Measurements from ENCODE around the gene E2F2.
A peak's percentile ranks its signal among the peaks of the same experiment; 100 is the strongest.

E2F2 gene

DNA sequence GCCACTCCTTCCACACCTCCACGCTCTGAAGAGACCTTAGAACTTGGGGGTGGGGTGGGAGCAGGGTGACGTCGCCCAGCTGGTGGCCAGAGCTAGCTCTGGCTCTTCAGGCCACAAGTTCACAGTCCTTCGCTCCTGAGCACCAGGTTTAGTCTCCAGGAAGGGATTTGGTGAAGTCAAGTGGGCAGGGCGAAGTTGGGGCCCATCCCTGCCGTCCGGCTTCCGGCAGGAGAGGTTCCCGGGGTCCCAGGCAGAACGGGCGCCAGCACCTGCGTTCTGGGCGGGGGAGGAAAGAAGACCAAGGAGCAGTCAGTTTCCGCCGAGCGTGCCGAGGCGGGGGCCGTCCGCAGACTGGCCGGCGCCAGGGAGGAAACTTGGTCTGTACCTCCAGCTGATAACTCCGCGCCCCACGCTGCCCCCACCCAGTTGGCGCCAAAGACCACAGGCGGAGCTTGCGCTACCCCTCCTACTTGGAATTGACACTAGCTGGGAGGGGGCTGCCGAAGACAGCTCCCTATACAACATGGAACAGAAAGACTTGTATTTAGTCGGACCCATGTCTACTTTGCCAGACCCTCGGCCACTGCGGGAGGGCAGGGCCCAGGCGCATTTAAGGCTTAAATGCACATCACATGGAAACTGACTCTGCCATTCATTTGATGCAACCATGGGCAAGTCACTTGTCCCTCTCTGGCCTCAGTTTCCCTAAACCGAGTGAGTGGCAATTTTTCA, 27.3 kb upstream of the E2F2 start:
- H3K4me1 Mint-ChIP-seq (ENCODE audit: low read depth) = peaks cover 61% of the 10 kb centered on the region
- H3K36me3 Mint-ChIP-seq (ENCODE audit: low read depth) = peaks cover 3% of the 10 kb centered on the region
- peak overlapping the region; percentile 80 for H3K27ac Mint-ChIP-seq
- peak overlapping the region; percentile 87 for H3K4me3 Mint-ChIP-seq
- H3K9me3 Mint-ChIP-seq = no peaks in the 10 kb centered on the region
- DNase-seq (ENCODE audit: low spot score) = peak; percentile 43
- peaks cover 41% of the 10 kb centered on the region for H3K27me3 Mint-ChIP-seq (ENCODE audit: low read depth)

GRCh38 chr1:23557471-23558124, 26.6 kb upstream of the E2F2 start:
- H3K4me1 Mint-ChIP-seq (ENCODE audit: low read depth) = peaks cover 60% of the 10 kb centered on the region
- H3K27me3 Mint-ChIP-seq (ENCODE audit: low read depth) = peaks cover 37% of the 10 kb centered on the region
- peak overlapping the region; percentile 38 for H3K27ac Mint-ChIP-seq
- H3K9me3 Mint-ChIP-seq = no peaks in the 10 kb centered on the region
- H3K36me3 Mint-ChIP-seq (ENCODE audit: low read depth) = peaks cover 3% of the 10 kb centered on the region
- no peak for DNase-seq (ENCODE audit: low spot score)
- peak overlapping the region; percentile 87 for H3K4me3 Mint-ChIP-seq

DNA sequence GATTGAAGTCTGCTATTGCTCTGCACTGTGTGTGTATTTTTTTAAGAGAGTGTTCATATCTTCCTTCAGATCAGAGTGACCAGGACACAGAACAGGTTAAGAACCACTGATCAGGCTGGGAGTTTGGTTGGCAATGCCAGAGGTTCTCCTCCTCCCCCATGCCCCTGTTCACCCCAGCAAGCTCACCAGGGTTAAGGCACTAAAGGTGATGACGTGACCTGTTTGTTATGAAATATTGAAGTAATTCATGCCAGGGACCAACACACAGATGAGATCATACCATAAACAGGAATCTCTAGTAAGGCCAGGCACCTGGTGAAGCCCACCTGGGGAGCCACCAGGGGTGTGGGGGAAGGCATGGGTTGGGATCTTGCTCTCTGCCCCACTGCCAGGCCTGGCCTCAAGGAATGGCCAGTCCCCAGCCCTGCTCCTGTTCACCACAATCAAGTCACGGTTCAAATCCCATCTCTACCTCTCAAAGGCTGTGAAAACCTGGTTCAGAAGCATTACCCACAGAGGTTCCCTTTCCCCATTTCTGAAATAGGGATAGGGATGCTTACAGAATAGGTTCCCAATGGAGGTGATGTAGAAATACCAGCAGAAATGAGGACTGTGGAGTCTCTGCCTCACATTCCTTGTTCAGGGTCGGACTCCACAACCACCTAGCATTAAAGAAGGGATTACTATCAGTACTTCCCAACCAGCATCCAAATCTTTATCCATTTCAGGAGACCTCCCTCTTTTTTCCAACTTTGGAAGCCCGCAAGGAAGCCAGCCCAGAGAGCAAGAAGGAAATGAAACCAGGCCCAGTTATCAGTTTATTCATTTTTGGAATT, 25.8 kb upstream of the E2F2 start:
- Mint-ChIP-seq H3K36me3 (ENCODE audit: low read depth) (peaks cover 3% of the 10 kb centered on the region), H3K27me3 (ENCODE audit: low read depth) (peaks cover 30% of the 10 kb centered on the region), H3K4me3 (peak overlapping the region; percentile 87), H3K4me1 (ENCODE audit: low read depth) (peaks cover 56% of the 10 kb centered on the region), H3K27ac (no peak overlapping the region), H3K9me3 (no peaks in the 10 kb centered on the region)
- no peak for DNase-seq (ENCODE audit: low spot score)

- H3K4me1 Mint-ChIP-seq (ENCODE audit: low read depth) = peaks cover 57% of the 10 kb centered on the region
- H3K27me3 Mint-ChIP-seq (ENCODE audit: low read depth) = peaks cover 24% of the 10 kb centered on the region
- H3K27ac Mint-ChIP-seq = no peak overlapping the region
- DNase-seq (ENCODE audit: low spot score) = no peak
- no peaks in the 10 kb centered on the region for H3K9me3 Mint-ChIP-seq
- peak overlapping the region; percentile 36 for H3K4me3 Mint-ChIP-seq
- H3K36me3 Mint-ChIP-seq (ENCODE audit: low read depth) = peaks cover 3% of the 10 kb centered on the region
These were observed 25.1 kb upstream of the E2F2 start for GRCh38 chr1:23555986-23556634.

DNA sequence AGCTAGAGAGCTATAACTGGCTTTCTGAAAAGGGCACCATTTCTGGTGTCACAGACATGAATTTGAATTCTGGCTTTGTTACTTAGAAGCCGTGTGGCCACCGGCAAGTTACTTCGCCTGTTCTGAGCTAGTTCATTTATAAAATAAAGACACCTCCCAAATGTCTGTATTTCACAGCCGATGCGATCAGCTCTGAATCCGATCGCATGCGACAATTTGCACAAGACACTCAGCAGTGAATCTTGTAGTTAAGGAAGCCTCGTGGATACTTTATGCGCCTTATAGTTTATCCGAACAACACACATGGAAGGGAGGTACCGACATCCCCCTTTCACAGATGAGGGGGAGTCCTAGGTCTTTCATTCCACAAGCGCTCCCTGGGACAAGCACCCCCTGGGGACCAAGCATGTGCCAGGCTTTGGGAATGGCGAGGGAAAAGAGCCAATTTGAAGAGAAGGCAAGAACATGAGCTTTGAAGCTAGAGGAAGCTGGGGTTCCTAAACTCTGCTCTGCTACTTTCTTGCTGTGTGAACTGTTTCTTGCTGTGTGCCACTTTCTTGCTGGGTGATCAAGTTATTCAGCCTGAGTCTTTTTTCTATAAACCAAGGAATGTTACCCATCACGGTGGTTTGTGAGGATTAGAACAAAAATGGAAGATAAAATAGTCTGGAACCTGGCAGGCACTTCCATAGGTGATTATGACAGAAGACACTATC, 24.4 kb upstream of the E2F2 start:
- DNase-seq (ENCODE audit: low spot score) = no peak
- H3K27ac Mint-ChIP-seq = peak overlapping the region; percentile 71
- peaks cover 54% of the 10 kb centered on the region for H3K4me1 Mint-ChIP-seq (ENCODE audit: low read depth)
- H3K27me3 Mint-ChIP-seq (ENCODE audit: low read depth) = peaks cover 17% of the 10 kb centered on the region
- H3K4me3 Mint-ChIP-seq = peak overlapping the region; percentile 83
- peaks cover 3% of the 10 kb centered on the region for H3K36me3 Mint-ChIP-seq (ENCODE audit: low read depth)
- H3K9me3 Mint-ChIP-seq = no peaks in the 10 kb centered on the region

GRCh38 chr1:23554481-23555269, 23.6 kb upstream of the E2F2 start:
- Mint-ChIP-seq H3K36me3 (ENCODE audit: low read depth) (peaks cover 3% of the 10 kb centered on the region), H3K4me1 (ENCODE audit: low read depth) (peaks cover 48% of the 10 kb centered on the region), H3K27me3 (ENCODE audit: low read depth) (peaks cover 13% of the 10 kb centered on the region), H3K4me3 (peak overlapping the region; percentile 83), H3K27ac (peak overlapping the region; percentile 84), H3K9me3 (no peaks in the 10 kb centered on the region)
- DNase-seq (ENCODE audit: low spot score) = peak; percentile 80

DNA sequence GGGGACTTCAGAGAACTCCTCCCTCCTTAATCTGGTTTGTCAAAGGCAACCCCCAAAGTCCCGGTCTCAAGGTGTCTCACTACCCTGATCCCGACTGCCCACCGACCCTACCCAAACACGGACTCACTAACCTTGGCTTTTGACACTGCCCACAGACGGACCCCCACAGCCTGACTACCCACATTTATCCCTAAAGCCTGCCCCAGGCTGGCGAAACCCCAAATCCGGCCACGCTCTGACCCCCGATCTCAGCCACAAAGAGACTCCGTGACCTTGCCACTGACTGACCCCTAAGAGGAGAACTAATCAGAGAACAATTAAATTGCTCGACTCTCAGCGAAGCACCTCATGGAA, 23.1 kb upstream of the E2F2 start:
- DNase-seq (ENCODE audit: low spot score) = no peak
- H3K36me3 Mint-ChIP-seq (ENCODE audit: low read depth) = peaks cover 3% of the 10 kb centered on the region
- H3K4me1 Mint-ChIP-seq (ENCODE audit: low read depth) = peaks cover 45% of the 10 kb centered on the region
- peaks cover 11% of the 10 kb centered on the region for H3K27me3 Mint-ChIP-seq (ENCODE audit: low read depth)
- no peaks in the 10 kb centered on the region for H3K9me3 Mint-ChIP-seq
- H3K27ac Mint-ChIP-seq = peak overlapping the region; percentile 84
- peak overlapping the region; percentile 82 for H3K4me3 Mint-ChIP-seq

DNA sequence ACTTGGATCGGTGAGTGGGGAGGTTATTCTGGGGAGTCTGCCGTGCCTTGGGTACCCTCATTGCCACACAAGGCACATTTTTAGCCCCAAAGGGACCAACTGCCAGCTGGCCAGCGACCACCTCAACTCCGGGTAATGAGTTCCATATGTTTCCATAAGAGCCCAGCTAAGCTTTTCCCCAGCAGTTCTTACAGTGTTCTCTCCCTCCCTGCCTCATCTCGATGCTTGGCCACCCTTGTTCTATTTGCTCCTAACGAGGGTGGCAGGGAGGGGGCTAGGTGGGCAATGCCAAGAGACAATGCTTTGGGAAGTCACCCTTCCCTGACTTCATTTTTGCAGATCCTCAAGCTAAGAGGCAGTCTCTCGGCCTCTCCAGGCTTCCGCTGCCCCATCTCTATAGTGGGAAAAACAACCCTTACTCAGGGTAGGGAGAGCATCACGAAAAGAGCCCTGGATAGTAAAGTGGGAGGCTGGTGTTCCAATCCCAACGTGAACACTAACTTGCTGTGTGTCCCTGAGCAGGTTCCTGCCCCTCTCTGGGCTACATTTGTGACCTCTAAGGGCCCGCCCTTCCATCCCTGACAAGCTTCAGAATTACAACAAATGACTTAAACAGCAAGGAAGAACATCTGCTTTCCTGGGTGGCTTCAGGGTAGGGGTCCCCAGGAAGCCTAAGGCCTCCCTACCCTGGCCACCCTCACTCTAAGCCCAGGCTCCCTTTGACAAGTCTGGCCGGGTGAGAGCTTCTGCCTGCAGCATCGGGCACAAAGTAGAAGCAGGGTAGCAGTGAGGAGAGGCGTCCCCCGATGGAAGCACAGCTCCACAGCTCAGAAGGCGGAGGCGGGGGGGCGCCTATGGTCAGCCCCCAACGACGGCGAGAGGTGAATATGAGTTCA, 22.4 kb upstream of the E2F2 start:
- Mint-ChIP-seq H3K4me3 (peak overlapping the region; percentile 82), H3K4me1 (ENCODE audit: low read depth) (peaks cover 43% of the 10 kb centered on the region), H3K27me3 (ENCODE audit: low read depth) (peaks cover 11% of the 10 kb centered on the region), H3K9me3 (no peaks in the 10 kb centered on the region), H3K27ac (peak overlapping the region; percentile 84), H3K36me3 (ENCODE audit: low read depth) (peaks cover 3% of the 10 kb centered on the region)
- no peak for DNase-seq (ENCODE audit: low spot score)

DNA sequence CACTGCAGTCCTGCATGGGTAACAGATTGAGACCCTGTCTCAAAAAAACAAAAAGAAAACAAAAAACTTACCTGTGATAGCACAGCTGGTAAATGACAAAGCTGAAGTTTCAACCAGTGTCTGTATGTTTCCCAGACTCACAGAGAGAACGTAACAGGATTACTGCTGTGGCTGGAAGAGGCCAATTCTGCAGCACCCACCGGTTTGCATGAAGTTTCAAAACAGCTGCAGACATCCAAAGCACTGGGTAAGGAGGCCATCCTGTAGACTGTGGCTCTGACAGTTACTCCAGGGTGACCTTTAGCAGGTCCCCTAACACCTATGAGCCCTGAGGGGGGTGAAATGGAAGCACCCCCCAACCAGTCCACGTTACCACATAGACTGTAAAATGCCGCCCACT, 20.8 kb upstream of the E2F2 start:
- no peak for DNase-seq (ENCODE audit: low spot score)
- Mint-ChIP-seq H3K27me3 (ENCODE audit: low read depth) (peaks cover 11% of the 10 kb centered on the region), H3K9me3 (no peaks in the 10 kb centered on the region), H3K36me3 (ENCODE audit: low read depth) (no peaks in the 10 kb centered on the region), H3K4me1 (ENCODE audit: low read depth) (peaks cover 30% of the 10 kb centered on the region), H3K4me3 (no peak overlapping the region), H3K27ac (no peak overlapping the region)

DNA sequence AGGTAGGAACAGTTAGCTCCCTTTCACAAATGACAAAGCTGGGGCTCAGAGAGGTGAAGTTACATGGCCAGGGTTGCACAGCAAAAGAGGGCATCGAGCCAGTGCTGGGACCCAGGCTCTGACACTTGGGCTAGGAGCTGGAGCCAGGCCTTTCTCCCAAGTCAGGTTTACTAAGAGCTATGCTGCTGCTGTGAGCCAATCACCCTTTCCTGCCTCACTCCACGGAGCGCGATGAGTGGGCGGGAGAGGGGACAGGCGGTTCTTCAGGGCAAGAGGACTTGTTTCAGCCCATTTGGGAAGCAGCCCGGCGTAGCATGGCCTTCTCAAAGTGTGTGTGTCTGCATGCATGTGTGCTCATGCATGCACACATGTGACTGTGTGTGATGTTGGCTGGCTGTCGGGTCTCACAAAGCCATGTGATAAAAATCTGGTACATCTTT, 17.7 kb upstream of the E2F2 start:
- no peak overlapping the region for H3K27ac Mint-ChIP-seq

GRCh38 chr1:23546897-23547584, 16.0 kb upstream of the E2F2 start:
- H3K27me3 Mint-ChIP-seq (ENCODE audit: low read depth) = no peaks in the 10 kb centered on the region
- H3K27ac Mint-ChIP-seq = no peak overlapping the region

More for the DNA sequence above, 17.7 kb upstream of the E2F2 start:
- Mint-ChIP-seq H3K4me3 (no peak overlapping the region), H3K4me1 (ENCODE audit: low read depth) (peaks cover 7% of the 10 kb centered on the region), H3K9me3 (no peaks in the 10 kb centered on the region), H3K36me3 (ENCODE audit: low read depth) (no peaks in the 10 kb centered on the region), H3K27me3 (ENCODE audit: low read depth) (peaks cover 5% of the 10 kb centered on the region)
- no peak for DNase-seq (ENCODE audit: low spot score)

More at GRCh38 chr1:23546897-23547584, 16.0 kb upstream of the E2F2 start:
- H3K36me3 Mint-ChIP-seq (ENCODE audit: low read depth) = no peaks in the 10 kb centered on the region
- no peaks in the 10 kb centered on the region for H3K9me3 Mint-ChIP-seq
- H3K4me1 Mint-ChIP-seq (ENCODE audit: low read depth) = peaks cover 7% of the 10 kb centered on the region
- no peak overlapping the region for H3K4me3 Mint-ChIP-seq
- DNase-seq (ENCODE audit: low spot score) = no peak
